HL-60 (cell line): ENCODE data around the gene PTPRD.

Experiments used
- POLR2AphosphoS5 ChIP-seq: IDR thresholded peaks from 2 replicates; pipeline ENCODE4 v1.6.1; 2012; ENCODE audit warnings: low read depth
- TF ChIP-seq, protein P1 (sequence below): IDR thresholded peaks from one replicate; pipeline ENCODE4 v1.5.1; 2011; ENCODE audit warnings: low read length, control low read depth, inconsistent platforms; ENCODE audit not compliant: insufficient read depth
- TF ChIP-seq, protein P2 (sequence below): IDR thresholded peaks from 2 replicates; pipeline ENCODE4 v1.6.1; 2012; ENCODE audit warnings: low read depth; ENCODE audit not compliant: insufficient replicate concordance

DNA sequence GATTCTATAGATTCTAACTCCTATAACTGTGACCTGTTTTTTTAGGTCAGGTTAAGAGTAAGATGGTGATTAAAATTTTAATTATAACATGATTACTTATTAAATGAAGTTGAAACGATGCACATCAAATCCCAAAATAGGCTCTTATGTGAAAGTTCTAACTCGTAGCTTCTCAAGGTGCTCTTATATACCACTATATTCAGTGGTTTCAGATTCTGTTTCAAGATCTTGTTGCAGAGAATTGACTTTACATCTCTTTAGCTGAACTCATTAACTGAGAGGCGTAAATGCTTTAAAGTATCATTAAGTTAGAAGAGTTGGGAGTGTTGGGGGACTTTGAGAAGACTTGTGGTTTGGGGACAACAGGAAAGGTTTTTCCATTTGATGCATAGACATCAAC lies 1399.8 kb downstream of the PTPRD start:
- TF ChIP-seq, protein P1, sequence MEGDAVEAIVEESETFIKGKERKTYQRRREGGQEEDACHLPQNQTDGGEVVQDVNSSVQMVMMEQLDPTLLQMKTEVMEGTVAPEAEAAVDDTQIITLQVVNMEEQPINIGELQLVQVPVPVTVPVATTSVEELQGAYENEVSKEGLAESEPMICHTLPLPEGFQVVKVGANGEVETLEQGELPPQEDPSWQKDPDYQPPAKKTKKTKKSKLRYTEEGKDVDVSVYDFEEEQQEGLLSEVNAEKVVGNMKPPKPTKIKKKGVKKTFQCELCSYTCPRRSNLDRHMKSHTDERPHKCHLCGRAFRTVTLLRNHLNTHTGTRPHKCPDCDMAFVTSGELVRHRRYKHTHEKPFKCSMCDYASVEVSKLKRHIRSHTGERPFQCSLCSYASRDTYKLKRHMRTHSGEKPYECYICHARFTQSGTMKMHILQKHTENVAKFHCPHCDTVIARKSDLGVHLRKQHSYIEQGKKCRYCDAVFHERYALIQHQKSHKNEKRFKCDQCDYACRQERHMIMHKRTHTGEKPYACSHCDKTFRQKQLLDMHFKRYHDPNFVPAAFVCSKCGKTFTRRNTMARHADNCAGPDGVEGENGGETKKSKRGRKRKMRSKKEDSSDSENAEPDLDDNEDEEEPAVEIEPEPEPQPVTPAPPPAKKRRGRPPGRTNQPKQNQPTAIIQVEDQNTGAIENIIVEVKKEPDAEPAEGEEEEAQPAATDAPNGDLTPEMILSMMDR = no peak
- TF ChIP-seq POLR2AphosphoS5 = no peak
- TF ChIP-seq, protein P2, sequence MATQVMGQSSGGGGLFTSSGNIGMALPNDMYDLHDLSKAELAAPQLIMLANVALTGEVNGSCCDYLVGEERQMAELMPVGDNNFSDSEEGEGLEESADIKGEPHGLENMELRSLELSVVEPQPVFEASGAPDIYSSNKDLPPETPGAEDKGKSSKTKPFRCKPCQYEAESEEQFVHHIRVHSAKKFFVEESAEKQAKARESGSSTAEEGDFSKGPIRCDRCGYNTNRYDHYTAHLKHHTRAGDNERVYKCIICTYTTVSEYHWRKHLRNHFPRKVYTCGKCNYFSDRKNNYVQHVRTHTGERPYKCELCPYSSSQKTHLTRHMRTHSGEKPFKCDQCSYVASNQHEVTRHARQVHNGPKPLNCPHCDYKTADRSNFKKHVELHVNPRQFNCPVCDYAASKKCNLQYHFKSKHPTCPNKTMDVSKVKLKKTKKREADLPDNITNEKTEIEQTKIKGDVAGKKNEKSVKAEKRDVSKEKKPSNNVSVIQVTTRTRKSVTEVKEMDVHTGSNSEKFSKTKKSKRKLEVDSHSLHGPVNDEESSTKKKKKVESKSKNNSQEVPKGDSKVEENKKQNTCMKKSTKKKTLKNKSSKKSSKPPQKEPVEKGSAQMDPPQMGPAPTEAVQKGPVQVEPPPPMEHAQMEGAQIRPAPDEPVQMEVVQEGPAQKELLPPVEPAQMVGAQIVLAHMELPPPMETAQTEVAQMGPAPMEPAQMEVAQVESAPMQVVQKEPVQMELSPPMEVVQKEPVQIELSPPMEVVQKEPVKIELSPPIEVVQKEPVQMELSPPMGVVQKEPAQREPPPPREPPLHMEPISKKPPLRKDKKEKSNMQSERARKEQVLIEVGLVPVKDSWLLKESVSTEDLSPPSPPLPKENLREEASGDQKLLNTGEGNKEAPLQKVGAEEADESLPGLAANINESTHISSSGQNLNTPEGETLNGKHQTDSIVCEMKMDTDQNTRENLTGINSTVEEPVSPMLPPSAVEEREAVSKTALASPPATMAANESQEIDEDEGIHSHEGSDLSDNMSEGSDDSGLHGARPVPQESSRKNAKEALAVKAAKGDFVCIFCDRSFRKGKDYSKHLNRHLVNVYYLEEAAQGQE = no peak
